ENCODE data around the gene RASA2.
"Not testable (repeated sequence)": the region's sequence is repeated elsewhere in the genome, so short reads cannot be mapped to it uniquely, and the experiment has no call there.

The RASA2 gene

GRCh38 chr3:141497589-141497988, 10.8 kb downstream of the RASA2 start:
- not testable (repeated sequence) for DNase-seq (ENCODE audit: low spot score)

- no peak for DNase-seq (ENCODE audit: low spot score)
Measured at GRCh38 chr3:141498598-141499223, 11.9 kb downstream of the RASA2 start.

- no peak for DNase-seq (ENCODE audit: low spot score)
Measured at GRCh38 chr3:141499284-141499683, 12.5 kb downstream of the RASA2 start.

GRCh38 chr3:141499965-141500364, 13.1 kb downstream of the RASA2 start:
- no peak for DNase-seq (ENCODE audit: low spot score)

GRCh38 chr3:141500397-141500796, 13.6 kb downstream of the RASA2 start:
- DNase-seq (ENCODE audit: low spot score): no peak

- DNase-seq (ENCODE audit: low spot score): no peak
Measured at GRCh38 chr3:141505166-141505565, 18.3 kb downstream of the RASA2 start.

- DNase-seq (ENCODE audit: low spot score): no peak
Measured at GRCh38 chr3:141506071-141506470, 19.2 kb downstream of the RASA2 start.

GRCh38 chr3:141507392-141508066, 20.7 kb downstream of the RASA2 start:
- DNase-seq (ENCODE audit: low spot score): no peak

- no peak for DNase-seq (ENCODE audit: low spot score)
Measured at GRCh38 chr3:141508067-141508436, 21.2 kb downstream of the RASA2 start.

GRCh38 chr3:141511361-141511760, 24.5 kb downstream of the RASA2 start:
- no peak for DNase-seq (ENCODE audit: low spot score)

- DNase-seq (ENCODE audit: low spot score): no peak
Measured at GRCh38 chr3:141514382-141514781, 27.6 kb downstream of the RASA2 start.

GRCh38 chr3:141519587-141519986, 32.8 kb downstream of the RASA2 start:
- no peak for DNase-seq (ENCODE audit: low spot score)

- no peak for DNase-seq (ENCODE audit: low spot score)
Measured at GRCh38 chr3:141521781-141522180, 35.0 kb downstream of the RASA2 start.

GRCh38 chr3:141523615-141524375, 37.0 kb downstream of the RASA2 start:
- peak; percentile 16 for DNase-seq (ENCODE audit: low spot score)

GRCh38 chr3:141524988-141525387, 38.2 kb downstream of the RASA2 start:
- DNase-seq (ENCODE audit: low spot score): no peak

- DNase-seq (ENCODE audit: low spot score): no peak
Measured at GRCh38 chr3:141525814-141526213, 39.0 kb downstream of the RASA2 start.

GRCh38 chr3:141526709-141527108, 39.9 kb downstream of the RASA2 start:
- DNase-seq (ENCODE audit: low spot score): no peak

- DNase-seq (ENCODE audit: low spot score): no peak
Measured at GRCh38 chr3:141528800-141529199, 42.0 kb downstream of the RASA2 start.

GRCh38 chr3:141529256-141529655, 42.4 kb downstream of the RASA2 start:
- no peak for DNase-seq (ENCODE audit: low spot score)

GRCh38 chr3:141529717-141530414, 43.0 kb downstream of the RASA2 start:
- DNase-seq (ENCODE audit: low spot score): no peak

- no peak for DNase-seq (ENCODE audit: low spot score)
Measured at GRCh38 chr3:141530415-141530768, 43.6 kb downstream of the RASA2 start.

GRCh38 chr3:141532609-141533008, 45.8 kb downstream of the RASA2 start:
- no peak for DNase-seq (ENCODE audit: low spot score)

GRCh38 chr3:141536017-141536416, 49.2 kb downstream of the RASA2 start:
- DNase-seq (ENCODE audit: low spot score): not testable (repeated sequence)
